LNCAP (cell line): ENCODE data around the gene ARHGAP15.

Source experiments
- TF ChIP-seq, protein P1 (sequence below): fragments of 450-650 bp; IDR thresholded peaks from 2 replicates; pipeline ENCODE4 v1.5.1; 2017; ENCODE audit warnings: mild to moderate bottlenecking

ARHGAP15 gene

DNA sequence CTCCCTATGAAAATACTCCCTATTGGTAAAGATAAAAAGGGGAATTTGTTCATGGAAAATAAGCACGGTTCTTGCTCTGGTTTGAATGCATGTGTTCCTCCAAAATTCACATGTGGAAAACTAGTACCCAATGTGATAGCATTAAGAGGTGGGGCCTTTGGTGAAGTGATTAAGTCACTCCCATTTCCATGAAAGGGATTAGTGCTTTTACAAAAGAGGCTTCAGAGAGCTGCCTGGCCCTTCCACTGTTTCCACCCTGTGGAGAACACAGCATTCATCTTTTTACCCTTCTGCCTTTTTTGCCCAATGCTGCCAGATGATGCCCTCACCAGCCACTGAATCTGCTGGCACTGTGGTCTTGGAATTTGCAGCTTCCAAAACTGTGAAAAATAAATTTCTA lies 666.8 kb downstream of the ARHGAP15 start:
- TF ChIP-seq, protein P1, sequence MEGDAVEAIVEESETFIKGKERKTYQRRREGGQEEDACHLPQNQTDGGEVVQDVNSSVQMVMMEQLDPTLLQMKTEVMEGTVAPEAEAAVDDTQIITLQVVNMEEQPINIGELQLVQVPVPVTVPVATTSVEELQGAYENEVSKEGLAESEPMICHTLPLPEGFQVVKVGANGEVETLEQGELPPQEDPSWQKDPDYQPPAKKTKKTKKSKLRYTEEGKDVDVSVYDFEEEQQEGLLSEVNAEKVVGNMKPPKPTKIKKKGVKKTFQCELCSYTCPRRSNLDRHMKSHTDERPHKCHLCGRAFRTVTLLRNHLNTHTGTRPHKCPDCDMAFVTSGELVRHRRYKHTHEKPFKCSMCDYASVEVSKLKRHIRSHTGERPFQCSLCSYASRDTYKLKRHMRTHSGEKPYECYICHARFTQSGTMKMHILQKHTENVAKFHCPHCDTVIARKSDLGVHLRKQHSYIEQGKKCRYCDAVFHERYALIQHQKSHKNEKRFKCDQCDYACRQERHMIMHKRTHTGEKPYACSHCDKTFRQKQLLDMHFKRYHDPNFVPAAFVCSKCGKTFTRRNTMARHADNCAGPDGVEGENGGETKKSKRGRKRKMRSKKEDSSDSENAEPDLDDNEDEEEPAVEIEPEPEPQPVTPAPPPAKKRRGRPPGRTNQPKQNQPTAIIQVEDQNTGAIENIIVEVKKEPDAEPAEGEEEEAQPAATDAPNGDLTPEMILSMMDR: no peak

DNA sequence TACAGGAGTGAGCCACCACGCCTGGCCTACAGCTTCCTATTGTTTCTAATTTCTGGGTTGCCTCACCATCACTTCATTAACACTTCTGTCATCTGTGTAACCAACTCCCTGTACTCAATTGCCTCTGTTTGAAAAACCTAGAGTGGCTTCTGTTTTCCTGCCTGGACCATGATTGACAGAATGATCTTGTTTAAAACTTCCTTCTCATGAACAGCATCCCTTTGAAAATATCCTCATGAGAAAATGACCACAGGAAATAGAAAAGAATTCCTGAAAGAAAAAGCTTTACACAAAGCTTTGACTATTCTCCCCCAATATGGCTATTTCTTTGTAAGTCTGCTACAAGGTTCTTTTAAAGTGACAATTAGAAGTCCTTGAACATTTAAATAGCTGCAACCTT lies 672.3 kb downstream of the ARHGAP15 start:
- TF ChIP-seq, protein P1: no peak

DNA sequence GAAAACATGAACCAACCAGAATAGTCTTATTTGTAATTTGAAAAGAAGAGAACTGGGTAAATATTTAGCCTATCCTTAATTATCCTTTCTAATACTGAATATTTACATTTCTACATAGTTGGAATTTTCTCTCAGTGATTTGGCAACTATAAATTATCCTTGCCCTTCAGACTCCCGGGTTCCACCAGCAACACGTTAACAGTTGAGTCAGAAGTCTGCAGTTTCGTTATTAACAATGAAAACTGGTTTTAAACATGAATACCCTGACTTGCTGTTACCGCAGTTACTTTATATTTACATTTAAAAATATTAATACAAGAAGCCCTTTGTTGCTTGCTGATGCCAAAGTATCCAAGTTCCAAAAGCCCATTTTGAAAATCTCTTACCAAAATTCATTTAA lies 673.0 kb downstream of the ARHGAP15 start:
- TF ChIP-seq, protein P1: no peak

DNA sequence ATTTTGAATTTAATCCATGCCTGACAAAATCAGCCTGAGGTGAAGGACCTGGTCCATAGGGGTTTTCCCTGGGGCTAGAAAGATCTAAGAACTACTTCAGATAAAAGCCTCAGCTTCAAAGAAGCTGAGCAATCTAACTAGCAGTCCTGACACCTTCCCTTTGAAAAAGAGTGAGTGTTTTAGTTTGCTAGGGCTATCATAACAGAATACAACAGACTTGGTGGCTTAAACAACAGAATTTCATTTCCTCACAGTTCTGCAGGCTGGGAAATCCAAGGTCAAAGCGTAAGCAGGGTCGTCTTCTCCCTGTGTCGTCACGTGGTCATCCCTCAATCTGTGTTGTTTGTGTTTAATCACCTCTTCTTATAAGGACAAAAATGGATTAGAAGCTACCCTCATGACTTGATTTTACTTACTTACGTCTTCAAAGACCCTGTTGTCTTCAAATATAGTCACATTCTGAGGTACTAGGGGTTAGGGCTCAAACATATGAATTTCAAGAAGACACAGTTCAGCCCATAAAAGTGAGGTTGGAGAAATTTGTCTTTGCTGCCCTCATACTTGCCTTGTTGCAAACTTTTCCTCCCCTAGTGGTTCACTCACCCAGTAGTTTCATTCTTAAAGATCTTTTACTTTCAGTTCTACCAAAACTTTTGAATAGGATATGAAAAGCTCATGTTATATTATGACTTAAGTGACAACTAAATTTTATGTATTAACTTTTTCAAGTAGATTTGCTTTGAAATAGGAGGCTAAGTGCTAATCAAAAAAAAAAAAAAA lies 673.8 kb downstream of the ARHGAP15 start:
- TF ChIP-seq, protein P1: no peak

DNA sequence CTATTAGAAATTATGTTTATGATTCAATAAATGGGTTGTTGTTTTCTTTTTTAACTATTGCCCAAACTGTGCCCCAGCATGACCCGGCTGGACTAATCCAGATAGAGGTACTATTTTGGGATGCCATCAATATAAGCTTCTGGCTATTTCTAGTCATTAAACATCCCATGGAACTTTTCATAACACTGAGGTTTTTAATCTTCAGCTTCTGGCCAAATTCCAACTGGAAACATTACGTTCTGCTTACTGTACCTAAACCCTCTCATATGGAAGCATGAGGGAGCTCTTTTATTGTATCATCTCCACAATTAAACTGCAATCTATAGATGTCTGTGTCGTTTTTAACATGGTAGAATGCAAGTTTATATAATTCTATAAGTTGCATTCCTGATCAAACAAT lies 674.7 kb downstream of the ARHGAP15 start:
- TF ChIP-seq, protein P1: no peak

DNA sequence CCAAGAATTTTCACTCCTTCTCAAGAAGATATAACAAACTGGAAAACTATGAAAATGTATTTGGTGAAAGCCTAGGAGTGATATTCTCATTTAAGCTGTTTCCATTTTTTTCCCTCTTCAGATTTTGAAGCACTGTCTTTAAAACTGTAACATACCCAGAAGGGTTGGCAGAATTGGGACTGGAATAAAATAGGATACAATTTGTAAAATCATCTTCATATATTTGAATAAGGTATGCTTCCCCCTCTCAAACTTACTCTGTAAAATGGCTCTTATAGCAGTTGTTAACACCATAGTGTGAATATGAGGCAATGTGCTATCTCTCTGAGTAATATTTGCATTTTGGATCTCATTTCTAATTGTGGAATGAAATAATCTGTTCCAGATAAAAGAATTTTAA lies 676.4 kb downstream of the ARHGAP15 start:
- TF ChIP-seq, protein P1: no peak

DNA sequence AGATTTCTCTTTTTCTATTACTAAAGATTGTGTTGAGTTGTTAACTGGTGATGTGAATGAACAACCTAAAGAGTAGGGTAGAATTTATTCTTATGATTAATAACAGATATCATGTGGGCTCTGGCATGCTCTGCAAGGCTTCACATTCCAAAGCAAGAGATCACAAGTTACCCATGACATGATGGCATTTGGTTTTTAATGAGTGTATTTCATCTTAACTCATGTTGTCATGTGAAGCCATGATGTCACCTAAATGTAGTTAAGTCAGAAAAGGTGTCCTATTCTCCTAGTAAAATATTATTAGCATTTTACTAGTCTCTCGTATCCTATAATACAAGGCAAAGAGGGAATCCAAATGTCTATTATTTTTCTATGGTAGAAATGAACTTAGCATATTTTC lies 678.0 kb downstream of the ARHGAP15 start:
- TF ChIP-seq, protein P1: no peak

DNA sequence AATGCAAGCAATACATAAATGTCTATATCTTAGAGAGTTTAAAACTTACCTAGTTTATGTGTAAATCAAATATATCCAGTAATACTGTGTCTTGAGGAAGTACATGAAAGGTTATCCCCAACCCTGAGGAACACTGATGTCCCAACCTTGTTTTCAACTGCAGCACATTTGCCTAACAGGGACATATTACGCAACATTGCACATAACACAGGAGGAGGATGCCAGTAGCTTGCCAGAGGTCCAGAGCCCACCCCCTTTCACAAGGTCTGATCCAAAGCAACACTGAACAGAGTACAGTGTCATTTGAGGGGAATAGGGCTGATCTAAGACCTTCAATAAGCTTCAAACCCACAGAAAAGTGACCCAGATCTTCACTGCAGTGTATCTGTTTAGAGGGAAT lies 678.5 kb downstream of the ARHGAP15 start:
- TF ChIP-seq, protein P1: no peak
